ENCODE data around the gene DHCR24. TPM values are rescaled to one million over a fixed set of nuclear protein-coding genes. Genes with fewer than 3 reads are reported as not detected.

DHCR24 gene
- total RNA-seq, 4 donors from 2014 or later: 64.9 to 181 (median 125) TPM

DNA sequence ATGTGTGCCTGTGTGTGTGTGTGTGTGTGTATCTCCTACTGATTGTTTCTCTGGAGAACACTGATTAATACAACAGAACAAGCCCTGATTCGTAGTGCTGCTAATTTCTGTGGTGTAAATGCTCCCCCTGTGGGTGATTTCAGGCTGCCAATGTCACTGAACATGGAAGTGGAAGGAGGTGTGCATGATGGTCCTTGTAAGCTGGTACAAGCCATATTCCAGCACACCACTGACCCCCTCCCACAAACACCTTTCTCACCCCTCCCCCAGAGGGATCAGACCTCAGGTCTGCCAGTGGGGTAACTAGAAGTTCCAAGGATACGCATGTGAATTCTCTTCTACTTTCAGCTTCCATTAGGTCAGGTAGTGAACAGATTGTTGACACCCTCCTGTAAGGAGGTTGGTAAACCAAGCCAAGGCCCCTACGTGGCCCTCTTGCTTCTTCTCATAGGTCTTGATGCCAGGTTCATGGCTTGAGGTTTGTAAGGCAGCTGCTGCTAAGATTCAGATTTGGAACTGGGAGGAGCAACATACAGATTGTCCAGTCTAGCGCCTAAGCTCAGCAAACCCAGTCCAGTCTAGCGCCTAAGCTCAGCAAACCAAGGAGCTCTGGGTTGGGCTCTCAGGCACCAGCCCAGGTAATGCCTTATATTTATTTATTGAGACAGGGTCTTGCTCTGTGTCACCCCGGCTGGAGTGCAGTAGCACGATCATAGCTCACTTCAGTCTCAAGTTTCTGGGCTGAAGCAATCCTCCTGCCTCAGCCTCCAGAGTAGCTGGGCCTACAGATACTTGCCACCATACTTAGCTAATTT is 38.7 kb downstream of the DHCR24 start:
- TF ChIP-seq, protein P1, sequence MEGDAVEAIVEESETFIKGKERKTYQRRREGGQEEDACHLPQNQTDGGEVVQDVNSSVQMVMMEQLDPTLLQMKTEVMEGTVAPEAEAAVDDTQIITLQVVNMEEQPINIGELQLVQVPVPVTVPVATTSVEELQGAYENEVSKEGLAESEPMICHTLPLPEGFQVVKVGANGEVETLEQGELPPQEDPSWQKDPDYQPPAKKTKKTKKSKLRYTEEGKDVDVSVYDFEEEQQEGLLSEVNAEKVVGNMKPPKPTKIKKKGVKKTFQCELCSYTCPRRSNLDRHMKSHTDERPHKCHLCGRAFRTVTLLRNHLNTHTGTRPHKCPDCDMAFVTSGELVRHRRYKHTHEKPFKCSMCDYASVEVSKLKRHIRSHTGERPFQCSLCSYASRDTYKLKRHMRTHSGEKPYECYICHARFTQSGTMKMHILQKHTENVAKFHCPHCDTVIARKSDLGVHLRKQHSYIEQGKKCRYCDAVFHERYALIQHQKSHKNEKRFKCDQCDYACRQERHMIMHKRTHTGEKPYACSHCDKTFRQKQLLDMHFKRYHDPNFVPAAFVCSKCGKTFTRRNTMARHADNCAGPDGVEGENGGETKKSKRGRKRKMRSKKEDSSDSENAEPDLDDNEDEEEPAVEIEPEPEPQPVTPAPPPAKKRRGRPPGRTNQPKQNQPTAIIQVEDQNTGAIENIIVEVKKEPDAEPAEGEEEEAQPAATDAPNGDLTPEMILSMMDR (IDR thresholded peaks at IDR 0.05): no peak
- ATAC-seq (ENCODE audit: low FRiP score) (no peak), DNase-seq (ENCODE audit: low spot score) (no peak)

DNA sequence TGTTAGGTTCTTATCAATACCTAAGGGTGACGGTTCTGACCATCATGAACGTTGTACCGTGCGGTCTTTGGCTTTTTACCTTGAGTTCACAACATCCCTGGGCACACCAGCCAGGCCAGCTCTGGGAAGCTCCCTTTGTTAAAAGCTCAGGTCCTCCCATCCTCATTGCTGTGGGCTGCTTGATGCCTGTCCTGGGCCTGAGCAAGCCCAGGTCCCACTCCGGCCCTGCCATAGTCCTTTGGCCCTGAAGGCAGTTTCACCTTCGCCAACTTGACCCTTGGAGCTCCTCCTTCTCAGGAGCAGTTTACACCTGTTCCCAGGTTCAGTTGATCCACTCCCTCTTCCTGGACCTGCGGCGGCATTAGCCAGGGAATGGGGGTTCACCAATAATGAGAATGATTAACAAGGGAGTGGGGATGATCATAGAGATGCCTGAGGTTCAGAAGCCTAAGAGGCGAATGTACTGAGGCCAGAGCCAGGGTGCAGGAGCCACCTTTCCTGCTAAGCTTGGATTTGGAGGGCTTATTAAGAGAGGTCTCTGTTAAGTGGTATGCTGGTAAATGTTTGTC is 40.2 kb downstream of the DHCR24 start:
- TF ChIP-seq, protein P1 (IDR thresholded peaks at IDR 0.05): no peak
- DNase-seq (ENCODE audit: low spot score) (no peak), ATAC-seq (ENCODE audit: low FRiP score) (no peak)

DNA sequence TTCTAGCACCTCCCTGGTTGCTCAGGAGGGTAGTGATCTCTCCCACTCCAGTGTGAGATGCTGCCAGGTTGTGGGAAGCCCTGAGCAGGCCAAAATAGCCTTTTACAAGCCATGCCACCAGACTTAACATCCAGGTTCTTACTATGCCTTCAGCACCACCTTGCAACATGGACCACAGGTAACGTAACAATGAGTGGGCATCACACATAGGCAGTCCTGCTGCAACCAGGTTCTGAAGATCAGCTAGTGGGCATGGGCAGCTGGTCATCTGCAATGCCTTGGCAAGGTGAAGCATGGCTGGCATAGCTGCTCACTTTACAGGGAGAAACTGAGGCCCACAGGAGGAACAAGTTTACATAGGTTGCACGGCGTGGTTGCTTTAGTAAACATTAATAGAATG is 40.7 kb downstream of the DHCR24 start:
- DNase-seq (ENCODE audit: low spot score) (no peak), ATAC-seq (ENCODE audit: low FRiP score) (no peak)
- TF ChIP-seq, protein P1 (IDR thresholded peaks at IDR 0.05): no peak

DNA sequence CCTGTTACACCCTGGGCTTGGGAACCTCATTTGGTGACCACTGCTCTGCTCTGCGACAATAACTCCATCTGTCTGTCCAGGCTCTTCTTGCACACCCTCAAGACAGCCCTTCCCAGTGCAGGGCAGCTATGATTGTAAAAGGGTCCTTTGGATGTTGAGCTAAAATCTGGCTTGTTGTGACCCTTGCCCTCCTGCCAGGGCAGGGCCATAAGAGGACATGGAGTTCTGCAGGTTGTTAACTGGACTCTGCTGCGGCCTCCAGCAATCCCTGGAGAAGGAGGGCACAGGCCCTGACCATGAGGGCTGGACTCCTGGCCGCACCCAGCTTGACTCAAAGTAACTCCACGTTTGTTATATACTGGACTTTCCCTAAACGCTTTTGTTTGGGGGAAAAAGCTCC is 41.2 kb downstream of the DHCR24 start:
- DNase-seq (ENCODE audit: low spot score) (no peak), ATAC-seq (ENCODE audit: low FRiP score) (no peak)
- TF ChIP-seq, protein P1 (IDR thresholded peaks at IDR 0.05): no peak

DNA sequence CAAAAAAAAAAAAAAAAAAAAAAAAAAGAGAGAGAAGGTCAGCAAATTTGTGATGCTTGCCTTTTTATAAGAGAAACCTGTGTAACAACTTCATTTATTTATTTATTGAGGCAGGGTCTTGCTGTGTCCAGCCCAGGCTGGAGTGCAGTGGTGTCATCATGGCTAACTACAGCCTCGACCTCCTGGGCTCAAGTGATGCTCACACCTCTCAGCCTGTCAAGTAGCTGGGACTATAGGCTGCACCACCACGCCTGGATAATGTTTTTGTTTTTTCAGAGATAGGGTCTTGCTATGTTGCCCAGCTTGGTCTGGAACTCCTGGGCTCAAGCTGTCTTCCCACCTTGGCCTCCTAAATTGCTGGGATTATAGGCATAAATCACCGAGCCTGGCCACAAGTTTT is 42.4 kb downstream of the DHCR24 start:
- TF ChIP-seq, protein P1 (IDR thresholded peaks at IDR 0.05): no peak
- no peak for DNase-seq (ENCODE audit: low spot score)
- ATAC-seq (ENCODE audit: low FRiP score): no peak

DNA sequence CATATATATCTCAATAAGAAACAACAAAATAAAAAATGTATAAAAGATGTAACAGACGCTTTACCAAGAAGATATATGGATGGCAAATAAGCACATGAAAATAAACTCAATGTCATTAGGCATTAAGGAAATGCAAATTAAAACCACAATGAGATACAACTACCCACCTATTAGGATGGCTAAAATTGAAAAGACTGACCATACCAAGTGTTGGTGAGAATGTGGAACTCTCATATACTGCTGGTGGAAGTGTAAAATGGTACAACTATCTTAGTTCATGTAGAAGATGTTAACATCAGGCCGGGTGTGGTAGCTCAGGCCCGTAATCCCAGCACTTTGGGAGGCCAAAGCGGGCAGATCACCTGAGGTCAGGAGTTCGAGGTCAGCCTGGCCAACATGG is 43.5 kb downstream of the DHCR24 start:
- ATAC-seq (ENCODE audit: low FRiP score) (no peak), DNase-seq (ENCODE audit: low spot score) (no peak)
- TF ChIP-seq, protein P1 (IDR thresholded peaks at IDR 0.05): no peak

DNA sequence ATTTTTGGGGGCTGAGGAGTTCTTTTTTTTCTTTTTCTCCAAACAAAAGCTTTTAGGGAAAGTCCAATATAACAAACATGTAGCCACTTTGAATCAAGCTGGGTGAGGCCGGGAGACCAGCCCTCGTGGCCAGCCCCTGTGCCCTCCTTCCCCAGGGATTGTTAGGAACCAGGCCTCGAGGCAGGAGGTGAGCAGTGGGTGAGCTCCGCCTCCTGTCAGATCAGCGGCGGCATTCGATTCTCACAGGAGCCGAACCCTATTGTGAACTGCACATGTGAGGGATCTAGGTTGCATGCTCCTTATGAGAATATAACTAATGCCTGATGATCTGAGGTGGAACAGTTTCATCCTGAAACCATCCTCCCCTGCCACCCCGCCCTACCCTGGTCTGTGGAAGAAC is 44.0 kb downstream of the DHCR24 start:
- ATAC-seq (ENCODE audit: low FRiP score) (no peak), DNase-seq (ENCODE audit: low spot score) (no peak)
- TF ChIP-seq, protein P1 (IDR thresholded peaks at IDR 0.05): no peak

All from omental fat pad (tissue), 4 donors.